Activated CD4-positive, CD25-positive, alpha-beta regulatory T cell treated with anti-CD3 and anti-CD28 coated beads, Interleukin-2, amount 50 U/mL, for 72 hours (primary cell): ENCODE measurements around the gene ASB2.

Source experiments
- DNase-seq: peaks from one replicate; pipeline ENCODE4 v3.0.0; 2021

Gene ASB2, protein sequence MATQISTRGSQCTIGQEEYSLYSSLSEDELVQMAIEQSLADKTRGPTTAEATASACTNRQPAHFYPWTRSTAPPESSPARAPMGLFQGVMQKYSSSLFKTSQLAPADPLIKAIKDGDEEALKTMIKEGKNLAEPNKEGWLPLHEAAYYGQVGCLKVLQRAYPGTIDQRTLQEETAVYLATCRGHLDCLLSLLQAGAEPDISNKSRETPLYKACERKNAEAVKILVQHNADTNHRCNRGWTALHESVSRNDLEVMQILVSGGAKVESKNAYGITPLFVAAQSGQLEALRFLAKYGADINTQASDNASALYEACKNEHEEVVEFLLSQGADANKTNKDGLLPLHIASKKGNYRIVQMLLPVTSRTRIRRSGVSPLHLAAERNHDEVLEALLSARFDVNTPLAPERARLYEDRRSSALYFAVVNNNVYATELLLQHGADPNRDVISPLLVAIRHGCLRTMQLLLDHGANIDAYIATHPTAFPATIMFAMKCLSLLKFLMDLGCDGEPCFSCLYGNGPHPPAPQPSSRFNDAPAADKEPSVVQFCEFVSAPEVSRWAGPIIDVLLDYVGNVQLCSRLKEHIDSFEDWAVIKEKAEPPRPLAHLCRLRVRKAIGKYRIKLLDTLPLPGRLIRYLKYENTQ

DNA sequence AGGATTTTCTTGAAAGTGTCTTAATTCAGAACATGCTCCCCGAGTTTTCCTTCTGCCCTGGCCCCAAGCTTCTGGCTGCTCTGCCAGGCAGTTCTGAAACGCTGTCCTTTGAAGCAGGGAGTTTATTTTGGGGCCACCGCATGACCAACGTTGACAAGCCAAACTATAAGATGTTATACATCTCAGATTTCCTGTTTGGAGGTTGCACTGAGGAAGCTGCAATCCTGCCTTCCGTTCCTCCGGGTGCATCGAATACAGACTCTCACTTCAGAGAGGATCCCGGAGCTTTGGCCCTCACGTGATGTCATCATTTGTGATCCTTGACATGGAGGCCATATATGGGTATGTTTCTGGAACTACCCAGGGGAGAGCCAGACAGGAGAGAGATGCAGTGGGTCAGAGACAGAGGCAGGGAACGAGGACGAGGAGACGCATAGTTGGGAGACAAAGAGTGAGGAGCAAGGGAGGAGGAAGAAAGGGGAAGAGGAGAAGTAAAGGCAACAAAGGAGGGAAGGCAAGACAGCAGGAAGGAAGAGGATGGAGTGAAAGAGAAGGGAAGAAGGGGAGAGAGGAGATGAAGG lies at the start of gene ASB2:
TSS of gene ASB2 (minus strand) at position 94 of the 581 bp plus-strand sequence. CDS start 12,031 bp downstream, outside the sequence.
- DNase-seq, result no peak

DNA sequence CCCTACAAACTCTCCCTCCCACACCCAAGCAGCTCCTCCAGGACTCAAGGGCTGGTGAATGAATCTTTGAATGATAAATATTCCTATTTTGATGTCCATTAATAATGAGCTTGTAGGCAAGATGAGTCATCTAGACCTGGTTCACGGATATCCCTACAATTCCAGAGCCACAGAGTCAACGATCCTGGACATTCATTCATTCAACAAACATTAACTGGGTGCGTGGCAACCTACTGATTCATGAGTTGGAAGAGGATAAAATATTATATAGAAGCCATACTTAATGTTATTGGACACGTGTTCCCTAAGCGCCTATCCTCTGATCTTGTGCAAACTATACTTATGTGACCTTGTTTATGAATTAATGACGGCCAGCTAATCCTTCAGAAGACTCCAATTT lies 49.4 kb upstream of the ASB2 start:
- no peak for DNase-seq

DNA sequence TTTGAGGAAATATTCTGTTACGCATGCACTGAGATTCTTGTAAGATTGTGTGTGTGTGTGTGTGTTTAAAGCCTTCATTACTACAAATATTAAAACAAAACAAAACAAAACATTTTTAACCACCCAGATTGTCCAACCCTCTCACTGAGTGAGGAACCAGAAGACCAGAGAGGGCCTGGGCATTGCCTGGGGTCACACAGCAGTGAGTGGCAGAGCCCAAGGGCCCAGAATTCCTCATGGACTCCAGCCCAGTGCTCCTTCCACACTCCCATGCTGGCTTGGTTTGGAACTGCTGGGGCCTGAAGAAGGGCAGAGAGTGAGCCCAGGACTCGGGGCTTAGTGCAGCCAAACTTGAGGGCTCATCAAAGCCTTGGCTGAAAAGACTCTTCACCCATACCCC lies 48.2 kb upstream of the ASB2 start:
- DNase-seq, result no peak

DNA sequence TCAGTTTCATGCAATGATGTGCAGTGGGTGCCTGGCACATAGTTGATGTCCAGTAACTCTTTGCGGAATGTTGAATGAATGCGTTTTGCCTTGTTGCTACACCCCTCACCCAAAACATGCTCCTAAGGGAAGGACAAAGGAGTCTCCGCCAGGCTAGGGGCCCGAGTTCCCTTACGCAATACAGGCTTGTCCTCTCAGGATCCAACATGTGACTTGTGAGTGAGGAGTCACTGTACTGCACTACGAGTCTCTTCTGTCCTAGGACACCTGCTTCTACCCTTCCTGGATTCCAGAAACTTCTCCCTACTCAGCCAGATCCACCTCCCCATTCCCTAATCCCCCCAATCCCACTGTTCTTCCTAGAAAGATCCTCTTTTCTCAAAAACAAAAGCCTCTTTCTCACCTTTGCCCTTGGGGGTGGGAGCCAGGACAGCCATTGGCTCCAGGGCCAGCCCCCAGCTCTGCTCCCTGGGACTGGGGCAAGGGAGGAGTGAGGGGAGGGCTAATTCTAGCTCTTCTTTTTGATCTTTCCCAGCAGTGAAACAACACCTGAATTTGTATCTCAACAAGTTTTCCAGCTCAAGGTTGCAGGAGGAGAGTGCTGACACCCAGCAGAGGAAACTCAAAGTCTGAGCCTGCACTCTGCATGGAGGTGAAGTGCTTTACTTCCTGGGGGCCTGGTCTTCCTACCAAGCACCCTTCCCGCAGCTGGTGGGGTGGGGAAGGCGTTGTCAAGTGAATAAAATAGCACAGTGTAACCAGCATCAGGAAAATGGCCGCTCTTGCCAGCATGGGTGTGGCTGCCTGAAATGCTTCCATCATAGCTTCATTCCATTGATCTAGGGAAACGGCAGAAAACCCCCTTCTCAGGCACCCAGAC lies 46.4 kb upstream of the ASB2 start:
- DNase-seq, result no peak

DNA sequence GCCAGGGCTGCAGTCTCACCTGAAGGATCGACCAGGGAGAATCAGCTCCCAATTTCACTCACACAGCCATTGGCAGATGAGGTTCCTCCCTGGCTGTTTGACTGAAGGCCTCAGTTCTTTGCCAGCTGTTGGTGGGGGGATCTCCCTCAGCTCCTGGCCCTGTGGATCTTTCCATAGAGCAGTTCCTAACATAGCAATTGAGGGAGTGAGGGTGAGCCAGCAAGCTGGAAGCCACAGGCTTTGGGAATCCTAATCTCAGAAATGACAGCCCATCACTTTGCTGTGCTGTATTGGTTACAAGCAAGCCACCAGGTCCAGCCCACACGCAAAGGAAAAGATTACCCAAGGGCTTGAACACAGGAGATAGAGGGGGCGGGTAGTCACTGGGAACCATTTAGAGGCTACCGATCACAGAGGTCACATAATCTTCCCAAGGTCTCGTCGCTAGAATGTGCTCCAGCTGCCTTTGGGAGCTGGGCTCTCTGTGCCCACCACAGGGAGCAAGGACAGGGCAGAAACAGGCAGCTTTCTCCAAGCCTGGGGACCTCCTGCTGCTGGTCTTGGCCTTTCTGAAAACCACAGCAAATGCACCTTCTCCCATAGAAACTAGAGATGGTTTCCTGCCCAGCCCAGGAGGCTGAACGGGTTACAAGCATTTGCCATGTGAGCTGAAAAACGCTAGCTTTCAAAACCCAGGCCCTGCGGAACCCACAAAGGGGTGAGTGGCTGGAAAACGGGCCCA lies 45.2 kb upstream of the ASB2 start:
- no peak for DNase-seq

DNA sequence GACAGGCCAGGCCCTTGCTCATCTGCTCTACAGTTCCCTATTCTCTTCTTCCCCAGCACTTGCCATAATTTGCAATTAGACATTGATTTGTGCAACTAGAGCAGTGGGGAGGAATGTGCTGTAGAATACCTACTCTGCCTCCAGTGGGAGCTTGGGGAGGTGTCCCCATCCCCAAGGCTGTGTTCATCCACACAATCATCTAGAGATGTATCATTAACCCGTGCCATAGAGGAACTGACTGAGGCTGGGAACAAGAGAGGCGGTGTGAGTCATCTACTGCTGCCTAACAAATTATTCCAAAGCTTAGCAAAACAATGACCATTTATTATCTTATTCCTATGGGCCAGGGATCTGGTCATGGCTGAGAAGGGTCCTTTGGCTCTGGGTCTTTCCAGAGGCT lies 44.6 kb upstream of the ASB2 start:
- no peak for DNase-seq

DNA sequence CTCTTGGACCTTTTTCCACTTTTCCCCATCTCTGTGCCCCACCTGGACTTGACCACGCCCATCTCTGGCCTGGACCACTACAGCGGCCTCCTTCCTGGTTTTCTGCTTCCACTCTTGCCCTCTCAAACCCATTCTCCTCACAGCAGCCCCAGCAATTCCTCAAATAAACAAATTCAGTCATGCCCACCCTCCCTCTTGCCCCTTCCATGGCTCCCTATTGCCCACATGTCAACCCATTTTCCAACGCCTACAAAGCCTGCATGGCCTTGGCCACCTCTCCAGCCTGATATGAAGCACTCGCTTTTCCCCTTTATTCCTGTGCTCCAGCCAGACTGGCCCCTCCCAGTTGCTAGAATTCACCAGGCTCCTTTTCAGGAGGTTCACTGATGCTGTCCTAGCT lies 43.9 kb upstream of the ASB2 start:
- DNase-seq, result no peak

DNA sequence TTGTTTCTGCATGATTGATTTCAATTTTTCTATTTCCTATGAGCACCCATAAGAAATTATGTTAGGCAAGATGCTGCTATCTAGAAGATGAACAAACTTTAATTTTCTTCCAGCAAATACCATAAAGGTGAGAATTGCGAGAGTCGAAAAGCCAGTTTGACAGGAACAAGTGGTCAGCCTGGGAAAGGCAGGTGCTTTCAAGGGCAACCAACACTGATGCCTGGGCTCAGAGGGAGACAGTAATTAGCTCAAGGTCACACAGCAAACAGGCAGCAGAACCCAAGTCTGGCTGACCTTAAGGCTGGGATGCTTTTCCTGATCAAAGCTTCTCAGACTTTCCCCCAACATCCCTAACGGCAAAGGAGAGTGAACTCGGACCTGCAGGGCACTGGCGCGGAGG lies 43.0 kb upstream of the ASB2 start:
- no peak for DNase-seq

DNA sequence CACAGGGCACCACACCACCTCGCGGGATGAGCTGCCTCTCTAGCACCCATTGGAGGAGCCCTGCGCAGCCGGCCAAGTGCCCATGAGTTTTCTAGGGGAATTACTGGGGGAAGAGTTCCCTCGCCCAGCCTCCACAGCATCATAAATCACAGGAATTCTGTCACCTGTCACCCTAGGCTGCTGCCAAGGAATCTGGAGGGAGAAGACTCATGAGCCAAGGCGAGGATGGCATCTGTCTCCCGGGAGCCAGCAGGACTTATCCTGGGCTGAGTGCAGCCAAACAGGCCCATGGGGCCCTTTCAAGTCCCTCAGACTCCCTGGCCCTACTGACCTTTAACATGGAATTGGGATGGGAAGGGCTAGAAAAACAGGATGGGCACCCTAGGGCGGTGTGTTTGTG lies 41.9 kb upstream of the ASB2 start:
- DNase-seq, result no peak

DNA sequence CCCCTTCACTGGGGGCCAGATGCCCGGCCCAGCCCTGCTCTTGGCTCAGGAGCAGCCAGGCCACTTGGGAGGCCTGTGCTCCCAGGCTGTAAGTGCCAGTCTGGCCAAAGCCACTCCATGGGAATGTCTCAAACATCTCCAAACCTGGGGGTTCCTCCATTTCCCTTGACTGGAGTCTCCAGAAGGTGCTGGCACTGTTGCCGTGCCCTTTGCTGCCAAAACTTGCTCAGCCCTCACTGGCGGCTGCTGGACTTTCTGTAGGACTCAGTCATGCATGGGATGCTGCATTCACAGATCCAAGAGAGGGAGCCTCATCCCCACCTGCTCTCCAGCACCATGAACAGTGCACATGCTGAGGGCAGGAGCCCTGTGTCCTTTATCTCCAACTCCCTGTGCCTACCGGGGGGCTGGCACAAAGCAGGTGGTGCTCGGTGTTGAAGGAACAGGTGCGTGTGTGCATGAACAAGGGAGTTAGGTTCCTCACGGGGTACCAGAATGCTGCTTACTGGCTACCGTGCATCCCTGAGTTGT lies 40.1 kb upstream of the ASB2 start:
- no peak for DNase-seq

DNA sequence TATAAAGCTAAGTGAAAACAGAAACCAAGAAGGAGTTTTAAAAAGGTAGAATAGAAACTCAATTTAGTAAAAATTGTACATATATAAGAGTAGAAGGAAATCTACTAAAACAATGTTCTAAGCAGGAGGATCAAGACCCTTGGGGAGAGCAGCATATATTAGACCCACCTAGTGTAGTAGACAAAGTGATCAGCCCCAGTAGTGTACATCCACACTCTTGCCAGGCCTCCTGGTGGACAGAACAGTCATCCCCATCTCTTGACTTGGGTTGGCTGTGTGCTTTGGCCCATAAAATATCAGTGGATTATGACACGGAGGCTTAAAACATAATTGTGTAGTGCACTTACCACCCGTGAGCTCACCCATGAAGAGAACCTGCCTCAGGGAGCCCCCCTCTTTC lies 38.9 kb upstream of the ASB2 start:
- DNase-seq, result no peak

DNA sequence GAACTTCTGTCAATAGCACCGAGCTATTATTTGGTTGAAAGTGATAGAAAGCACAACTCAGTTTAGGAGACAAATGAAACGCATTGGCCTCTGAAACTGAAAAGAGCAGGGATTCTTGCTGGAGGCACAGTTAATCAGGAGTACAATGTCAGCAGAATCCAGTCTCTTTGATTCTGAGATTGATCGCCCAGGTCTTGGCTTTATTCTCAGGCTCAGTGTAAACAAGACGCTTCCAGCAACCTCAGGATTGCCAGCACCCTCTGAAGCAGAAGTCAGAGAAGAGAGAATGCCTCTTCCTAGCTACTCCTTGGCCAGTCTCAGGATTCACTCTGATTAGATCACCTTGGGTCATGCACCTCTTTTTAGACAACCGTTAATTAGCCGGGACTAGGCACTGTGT lies 38.0 kb upstream of the ASB2 start:
- no peak for DNase-seq

DNA sequence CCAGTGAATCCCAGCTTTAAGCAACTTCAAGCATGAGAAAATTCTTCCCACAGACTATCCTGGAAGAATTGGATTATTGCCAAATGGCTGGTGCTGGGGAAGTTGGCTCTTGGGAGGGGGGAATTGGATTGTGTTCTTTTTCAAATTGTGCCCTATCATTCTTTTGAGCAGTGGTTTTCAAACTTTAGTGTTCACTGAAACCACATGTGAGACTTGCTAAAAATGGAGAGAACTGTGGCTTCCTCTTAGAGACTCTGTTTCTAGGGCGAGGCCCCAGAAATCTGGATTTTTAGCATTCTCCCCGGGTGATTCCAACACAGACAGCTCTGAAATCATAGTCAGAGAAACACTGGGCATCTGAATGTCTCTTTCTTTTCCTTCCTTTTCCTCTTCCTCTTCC lies 35.4 kb upstream of the ASB2 start:
- DNase-seq, result no peak

DNA sequence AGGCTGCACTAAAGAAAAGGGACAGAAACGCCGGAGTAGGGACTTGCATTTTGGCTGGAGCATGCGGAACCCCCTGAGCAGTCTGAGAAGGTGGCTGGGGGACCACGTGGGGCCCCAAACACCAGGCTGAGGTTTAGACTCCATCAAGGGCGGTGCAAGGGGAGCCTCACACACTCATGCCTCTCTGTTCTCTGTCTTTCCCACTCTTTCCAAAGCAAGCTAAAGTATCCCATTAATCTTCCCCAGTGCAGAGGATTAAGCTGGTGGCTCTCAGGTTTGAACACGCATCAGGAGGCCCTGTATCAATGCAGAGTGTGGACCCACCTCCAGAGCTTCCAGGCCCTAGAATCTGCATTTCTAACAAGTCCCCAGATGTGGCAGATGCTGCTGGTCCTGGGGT lies 34.3 kb upstream of the ASB2 start:
- DNase-seq, result no peak

DNA sequence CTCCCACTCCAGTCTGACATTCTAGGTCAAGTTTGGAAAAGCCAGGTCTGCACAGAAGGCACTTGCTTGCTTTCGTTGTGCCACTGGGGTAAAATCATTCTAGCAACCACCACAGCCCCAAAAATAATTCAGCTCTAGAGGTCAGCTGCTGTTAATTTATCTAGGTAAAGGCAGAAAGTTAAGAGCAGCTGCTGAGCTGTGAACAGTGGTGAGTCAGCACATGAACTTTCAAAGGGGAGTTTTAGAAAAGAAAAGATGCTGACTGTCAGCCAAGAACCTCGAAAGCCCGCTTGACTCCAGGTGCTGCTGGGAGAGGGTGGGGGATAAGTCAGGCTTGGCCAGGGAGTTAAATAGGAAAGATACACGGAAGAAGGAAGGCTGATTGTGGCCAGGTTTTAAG lies 33.4 kb upstream of the ASB2 start:
- DNase-seq, result no peak

DNA sequence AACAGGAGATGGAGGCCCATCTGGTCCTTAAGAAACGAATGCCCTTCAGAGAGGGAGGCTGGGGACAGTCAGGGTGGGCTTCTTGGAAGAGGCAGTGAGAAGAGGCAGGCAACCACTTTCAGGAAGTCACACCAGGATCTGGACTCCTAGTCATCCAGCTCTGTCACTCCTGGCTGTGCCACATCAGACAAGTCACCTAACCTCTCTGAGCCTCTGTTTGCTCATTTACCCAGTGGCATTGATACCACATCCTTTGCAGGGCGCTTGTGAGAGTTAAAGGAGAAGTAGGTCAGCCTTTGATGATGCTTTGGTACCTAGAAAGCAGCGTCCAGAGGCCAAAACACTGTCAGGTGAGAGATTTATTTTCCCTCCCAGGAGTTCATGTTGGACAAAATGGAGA lies 31.9 kb upstream of the ASB2 start:
- DNase-seq, result no peak

DNA sequence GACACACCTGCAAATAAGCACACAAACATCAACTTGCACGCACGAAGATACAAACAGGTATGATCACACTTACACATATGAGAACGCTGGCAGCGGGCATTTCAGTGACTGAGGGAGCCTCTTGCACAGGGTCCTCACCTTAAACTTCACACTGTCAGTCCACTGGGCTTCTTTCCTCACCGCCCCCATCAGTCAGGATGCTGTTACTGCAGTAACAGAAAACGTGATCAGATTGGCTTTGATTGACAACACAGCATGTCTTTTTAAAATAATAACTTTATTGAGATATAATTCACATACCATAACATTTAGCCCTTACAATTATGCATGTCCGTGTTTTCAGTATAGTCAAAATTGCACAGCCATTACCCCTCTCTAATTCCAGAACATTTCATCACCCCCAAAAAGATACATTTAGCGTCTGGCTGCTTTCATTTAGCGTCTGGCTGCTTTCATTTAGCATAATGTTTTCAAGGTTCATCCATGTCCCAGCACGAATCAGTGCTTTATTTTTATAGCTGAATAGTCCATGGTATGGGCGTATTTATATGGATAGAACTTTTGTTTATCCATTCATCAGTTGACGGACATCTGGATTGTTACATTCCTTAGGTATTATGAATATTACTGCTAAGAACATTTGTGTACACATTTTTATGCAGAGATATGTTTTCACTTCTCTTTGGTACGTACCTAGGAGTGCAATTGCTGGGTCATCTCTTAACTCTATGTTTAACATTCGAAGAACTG lies 29.1 kb upstream of the ASB2 start:
- DNase-seq, result no peak

DNA sequence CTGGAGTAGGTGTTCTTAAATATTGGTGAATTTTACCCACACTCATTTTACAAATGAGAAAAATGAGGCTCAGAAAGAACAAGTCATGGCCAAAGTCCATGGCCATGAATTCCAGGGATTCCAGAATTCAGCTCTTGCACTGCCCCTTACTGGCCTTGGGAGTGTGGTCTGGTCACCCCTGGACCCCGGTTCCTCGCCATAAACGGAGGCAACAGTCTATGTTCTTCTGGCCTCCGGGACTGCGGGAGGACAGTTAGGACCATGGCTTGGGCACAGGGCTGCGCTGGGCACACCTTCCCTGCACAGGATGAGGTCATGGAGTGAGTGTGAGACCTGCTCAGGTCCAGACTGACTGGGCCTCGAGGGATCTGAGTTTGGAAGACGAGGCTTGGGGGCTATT lies 27.6 kb upstream of the ASB2 start:
- DNase-seq, result no peak

DNA sequence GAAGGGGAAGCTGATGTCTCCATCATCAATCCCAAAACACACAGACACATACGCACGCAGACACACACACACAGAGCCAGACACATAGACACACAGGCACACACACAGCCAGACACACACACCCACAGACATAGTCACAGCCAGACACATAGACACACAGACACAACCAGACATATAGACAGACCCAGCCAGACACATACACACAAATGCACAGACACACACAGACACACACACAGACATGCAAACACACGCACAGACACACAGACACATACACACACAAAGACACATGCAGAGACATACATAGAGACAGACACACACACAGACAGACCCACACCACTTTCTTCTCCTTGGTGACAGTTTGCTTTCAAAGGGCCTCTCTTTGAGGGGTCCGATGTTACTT lies 27.0 kb upstream of the ASB2 start:
- no peak for DNase-seq

DNA sequence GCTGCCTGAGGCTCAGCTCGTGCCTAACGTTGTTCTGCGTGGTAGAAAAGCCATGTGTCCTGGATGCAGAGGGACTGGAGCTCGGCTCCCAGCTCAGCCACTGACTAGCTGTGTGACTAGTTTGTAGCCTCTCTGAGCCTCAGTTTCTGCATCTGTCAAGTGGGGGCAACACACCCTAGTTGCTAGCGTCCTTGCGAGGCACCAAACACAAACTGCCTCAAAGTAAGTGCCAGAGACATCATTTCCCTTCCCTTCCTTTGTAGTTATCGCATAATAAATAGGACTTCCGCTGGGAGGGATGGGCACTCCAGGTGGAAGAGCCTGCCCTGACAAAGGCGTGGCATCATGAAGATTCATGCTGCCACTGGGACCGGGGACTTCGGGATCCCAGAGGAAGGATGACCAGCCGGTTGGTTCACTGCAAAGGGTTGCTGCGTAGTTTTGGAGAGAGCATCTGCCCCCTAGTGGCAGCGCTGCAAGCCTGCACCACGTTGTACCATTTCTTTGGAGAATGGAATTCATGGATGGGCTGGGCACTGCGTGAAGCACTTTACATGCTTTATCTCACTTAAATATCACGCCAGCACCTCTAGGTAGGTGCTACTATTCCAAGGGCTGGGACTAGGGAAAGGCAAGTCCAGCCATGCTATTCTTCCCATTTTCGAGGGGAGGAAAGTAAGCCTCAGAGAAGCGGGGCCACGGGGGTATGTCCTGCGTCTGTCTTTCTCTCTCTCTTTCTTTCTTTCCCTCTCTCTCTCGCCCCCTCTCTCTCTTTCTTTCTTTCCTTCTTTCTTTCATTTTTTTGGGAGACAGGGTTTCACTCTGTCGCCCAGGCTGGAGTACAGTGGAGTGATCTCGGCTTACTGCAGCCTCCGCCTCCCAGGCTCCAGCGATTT lies 25.4 kb upstream of the ASB2 start:
- peak; percentile 65 for DNase-seq

DNA sequence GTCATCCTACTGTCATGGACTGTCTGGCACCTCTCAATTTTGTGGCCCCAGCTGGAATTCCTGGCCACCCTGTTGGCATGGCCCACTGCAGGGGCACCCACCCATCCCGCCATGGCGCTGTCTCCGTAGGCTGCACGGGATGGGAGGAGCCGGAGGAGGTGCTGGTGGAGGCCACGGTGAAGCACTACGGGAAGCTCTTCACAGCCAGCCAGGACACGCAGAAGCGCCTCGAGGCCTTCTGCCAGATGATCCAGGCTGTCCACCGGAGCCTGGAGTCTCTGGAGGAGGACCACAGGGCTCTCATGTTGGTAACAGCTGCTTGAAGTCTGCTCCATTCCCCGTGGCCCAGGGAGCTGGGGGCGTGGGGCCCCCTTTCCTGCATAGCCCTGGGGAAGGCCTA lies 24.6 kb upstream of the ASB2 start:
- DNase-seq, result no peak
